Spinal cord (tissue), 10 donors: ENCODE results near the gene KISS1R. TPM values are rescaled to one million over a fixed set of nuclear protein-coding genes. Genes with fewer than 3 reads are reported as not detected.
A peak's percentile ranks its signal among the peaks of the same experiment; 100 is the strongest.
"Not testable (repeated sequence)": the region's sequence is repeated elsewhere in the genome, so short reads cannot be mapped to it uniquely, and the experiment has no call there.

Experiments used
- DNase-seq, 6 donors: peaks; one replicate each; pipeline versions ENCODE4 v3.0.0 to v3.0.0-alpha.2; 2013 to 2015; ENCODE audit warnings: low spot score in 6 of 6, low read depth in 4 of 6
- H3K27ac ChIP-seq: one replicate; pipeline ENCODE4 v1.5.1; 2013; ENCODE audit warnings: low read depth, low read length, control low read depth
- H3K27me3 ChIP-seq: one replicate; pipeline ENCODE4 v1.6.1; 2013; ENCODE audit warnings: low read length; ENCODE audit not compliant: control insufficient read depth, insufficient read depth
- H3K36me3 ChIP-seq: one replicate; pipeline ENCODE4 v1.6.1; 2013; ENCODE audit warnings: low read length; ENCODE audit not compliant: control insufficient read depth, insufficient read depth
- H3K4me1 ChIP-seq: one replicate; pipeline ENCODE4 v1.6.1; 2013; ENCODE audit warnings: low read length; ENCODE audit not compliant: control insufficient read depth, insufficient read depth
- H3K4me3 ChIP-seq: one replicate; pipeline ENCODE4 v1.5.1; 2013; ENCODE audit warnings: low read depth, low read length, control low read depth
- H3K9me3 ChIP-seq: one replicate; pipeline ENCODE4 v1.6.1; 2013; ENCODE audit warnings: low read length; ENCODE audit not compliant: control insufficient read depth, insufficient read depth
- WGBS: methylation state at CpG from one replicate; pipeline ENCODE4 v1.1.5; 2013; ENCODE audit warnings: missing lambda C conversion rate; ENCODE audit not compliant: insufficient coverage; 5-methylcytosine and 5-hydroxymethylcytosine counted together
- polyA plus RNA-seq, 2 donors: library from polyadenylated mRNA; unstranded; fragments of 120-200 nt; gene quantifications; one replicate each; pipeline ENCODE4 v1.2.1, GENCODE V29; 2013; ENCODE audit not compliant: insufficient read length in 2 of 2
- total RNA-seq, 2 donors: library from RNA; depleted of rRNA in 1 of 2; stranded (reverse); fragments of 120-200 nt in 1 of 2; fragments of >200 nt in 1 of 2; gene quantifications; one replicate each; pipeline versions ENCODE4 v1.2.3 to v1.2.4, GENCODE V29; 2013 to 2014
- donor health status: healthy.

Gene KISS1R
- total and polyA plus RNA-seq, 4 donors = 0.50 to 2.7 (median 2.2) TPM

DNA sequence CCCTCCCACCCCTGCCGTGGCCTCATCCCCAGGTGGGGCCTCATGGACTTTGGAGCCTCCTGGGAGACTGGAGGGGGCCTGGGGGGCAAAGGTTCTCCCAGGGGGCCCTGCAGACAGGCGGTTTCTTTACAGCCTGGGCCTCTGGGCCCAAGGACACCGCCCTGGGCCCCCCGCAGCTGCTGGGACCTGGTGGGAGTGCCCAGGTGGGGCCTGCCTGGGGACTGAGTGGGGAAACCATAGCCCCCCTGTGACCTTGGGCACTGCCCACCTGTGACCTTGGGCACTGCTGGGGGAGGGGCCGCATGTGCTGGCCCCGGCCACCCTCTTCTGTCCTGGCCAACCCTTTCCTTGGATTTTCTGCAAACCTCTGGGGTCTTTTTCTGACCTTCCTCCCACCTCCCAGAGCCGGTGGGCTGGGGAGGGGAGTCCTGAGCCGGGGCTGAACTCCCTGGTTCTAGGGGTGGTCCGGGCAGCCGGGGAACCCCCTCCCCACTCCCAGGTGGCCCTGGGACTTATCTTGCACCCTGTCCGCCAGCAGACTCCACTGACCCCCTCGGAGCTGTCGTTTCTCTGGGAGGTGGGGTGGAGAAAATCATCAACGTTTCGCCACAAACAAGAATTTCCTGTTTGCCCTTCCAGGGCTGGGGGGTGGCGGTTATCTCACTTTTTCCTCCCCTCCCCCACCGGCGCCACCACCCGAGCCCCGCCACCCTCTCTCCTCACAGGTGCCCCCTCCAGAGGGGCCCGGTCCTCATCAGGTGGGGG lies 35.7 kb downstream of the KISS1R start:
- H3K9me3 ChIP-seq = no peaks in the 10 kb centered on the region
- H3K27me3 ChIP-seq = no peaks in the 10 kb centered on the region
- no peak overlapping the region for H3K4me3 ChIP-seq
- peaks cover 37% of the 10 kb centered on the region for H3K36me3 ChIP-seq
- no peak for DNase-seq
- WGBS = 71% methylated on average over 3 of the region's 21 CpGs
- H3K4me1 ChIP-seq = peaks cover 56% of the 10 kb centered on the region
- H3K27ac ChIP-seq = no peak overlapping the region

DNA sequence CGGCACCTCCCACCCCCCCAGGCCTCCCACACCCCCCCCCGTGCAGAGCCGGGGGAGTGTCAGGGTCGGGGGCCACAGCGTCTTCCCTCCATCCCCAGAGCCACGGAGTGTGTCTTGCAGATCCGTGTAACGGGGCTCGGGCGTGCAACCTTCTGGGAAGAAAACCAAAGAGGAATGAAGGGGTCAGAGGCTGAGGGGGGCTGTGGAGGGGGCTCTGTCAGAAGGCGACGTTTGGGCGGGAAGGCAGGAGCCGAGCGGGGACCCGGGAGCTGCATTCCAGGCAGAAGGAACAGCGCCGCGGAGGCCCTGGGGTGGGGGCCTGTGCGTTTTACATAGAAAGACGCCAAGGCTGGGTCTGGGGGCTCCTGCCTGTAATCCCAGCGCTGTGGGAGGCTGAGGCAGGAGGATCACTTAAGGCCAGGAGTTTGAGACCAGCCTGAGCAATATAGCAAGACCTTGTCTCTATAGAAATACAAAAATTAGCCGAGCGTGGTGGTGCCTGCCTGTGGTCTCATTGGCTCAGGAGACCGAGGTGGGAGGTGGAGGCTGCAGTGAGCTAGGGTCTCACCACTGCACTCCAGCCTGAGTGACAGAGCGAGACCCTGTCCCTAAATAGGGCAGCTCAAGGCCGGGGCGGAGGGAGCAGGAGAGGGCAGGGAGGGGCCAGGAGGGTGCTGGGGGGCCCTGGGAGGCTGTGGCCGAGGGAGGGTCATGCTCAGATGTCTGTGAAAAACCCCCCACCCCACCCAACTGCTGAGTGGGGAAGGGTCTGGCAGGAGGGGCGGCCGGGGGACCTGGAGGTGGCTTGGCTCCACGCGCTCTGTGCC lies 36.5 kb downstream of the KISS1R start:
- DNase-seq = no peak
- 46% methylated on average over 19 of the region's 33 CpGs for WGBS
- peaks cover 31% of the 10 kb centered on the region for H3K36me3 ChIP-seq
- H3K4me1 ChIP-seq = peaks cover 56% of the 10 kb centered on the region
- H3K27me3 ChIP-seq = no peaks in the 10 kb centered on the region
- no peaks in the 10 kb centered on the region for H3K9me3 ChIP-seq
- H3K4me3 ChIP-seq = no peak overlapping the region
- H3K27ac ChIP-seq = no peak overlapping the region

DNA sequence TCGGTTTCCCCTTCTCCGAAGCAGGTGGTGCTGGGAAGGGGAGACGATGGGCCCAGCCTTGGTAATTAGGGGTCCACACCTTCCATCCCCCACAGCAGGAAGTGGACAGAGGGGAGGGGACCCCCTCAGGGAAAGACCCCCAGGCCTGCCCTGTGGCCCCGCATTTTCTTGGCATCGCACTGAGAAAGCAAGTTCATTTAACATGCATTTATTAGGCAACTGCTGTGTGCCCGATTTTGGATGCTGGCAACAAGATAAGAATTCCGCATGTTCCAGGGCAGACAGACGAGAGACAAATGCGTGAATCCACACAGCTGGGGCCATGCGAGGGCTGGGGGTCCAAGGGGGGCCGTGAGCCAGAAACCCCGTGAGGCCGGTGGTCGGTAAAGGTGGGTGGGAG lies 37.1 kb downstream of the KISS1R start:
- WGBS = 55% methylated on average over 11 of the region's 14 CpGs
- Histone ChIP-seq H3K36me3 (peaks cover 32% of the 10 kb centered on the region), H3K27me3 (no peaks in the 10 kb centered on the region), H3K4me1 (peaks cover 56% of the 10 kb centered on the region), H3K9me3 (no peaks in the 10 kb centered on the region), H3K4me3 (no peak overlapping the region), H3K27ac (no peak overlapping the region)
- DNase-seq = no peak

DNA sequence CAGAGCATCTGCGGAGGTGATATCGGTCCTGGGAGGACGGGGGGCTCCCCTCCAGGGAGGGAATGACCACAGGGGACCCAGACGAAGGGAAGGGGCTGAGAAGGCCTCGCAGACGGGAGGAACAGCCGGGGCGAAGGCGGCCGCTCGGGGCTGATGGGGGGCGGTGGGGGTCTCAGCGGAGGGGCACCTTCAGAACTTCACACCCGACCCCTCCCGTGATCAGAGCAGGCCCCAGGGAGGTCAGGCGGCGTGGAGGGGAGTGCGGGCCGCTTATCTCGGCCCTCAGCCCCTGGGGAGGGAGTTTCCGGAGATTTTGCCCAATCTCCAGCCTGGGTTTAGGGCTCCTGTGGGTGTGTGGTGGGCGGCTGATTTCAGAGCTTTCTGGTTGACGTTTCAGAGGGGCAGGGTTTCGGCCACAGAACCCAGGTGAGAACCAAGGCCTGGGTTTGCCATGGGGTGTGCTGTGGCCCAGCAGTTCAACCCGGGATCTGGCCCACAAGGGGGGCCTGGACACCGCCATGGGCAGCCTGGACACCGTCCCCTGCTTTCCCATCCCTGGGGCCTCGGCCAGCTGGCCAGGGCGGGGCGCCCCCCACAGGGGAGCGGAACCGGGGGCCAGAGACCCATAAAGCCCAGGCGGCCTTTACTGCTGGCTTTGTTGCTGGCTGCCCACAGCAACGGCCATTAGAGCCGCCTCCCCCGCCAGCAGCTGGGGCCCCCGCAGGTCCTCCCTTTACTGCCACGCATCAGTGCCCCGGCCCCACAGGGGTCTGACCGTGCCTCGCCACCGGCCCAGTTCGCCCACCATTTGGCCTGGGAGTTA lies 37.8 kb downstream of the KISS1R start:
- Histone ChIP-seq H3K4me3 (no peak overlapping the region), H3K36me3 (peaks cover 38% of the 10 kb centered on the region), H3K4me1 (peaks cover 56% of the 10 kb centered on the region), H3K9me3 (no peaks in the 10 kb centered on the region), H3K27me3 (no peaks in the 10 kb centered on the region), H3K27ac (no peak overlapping the region)
- 57% methylated on average over 40 of the region's 43 CpGs for WGBS
- no peak for DNase-seq

DNA sequence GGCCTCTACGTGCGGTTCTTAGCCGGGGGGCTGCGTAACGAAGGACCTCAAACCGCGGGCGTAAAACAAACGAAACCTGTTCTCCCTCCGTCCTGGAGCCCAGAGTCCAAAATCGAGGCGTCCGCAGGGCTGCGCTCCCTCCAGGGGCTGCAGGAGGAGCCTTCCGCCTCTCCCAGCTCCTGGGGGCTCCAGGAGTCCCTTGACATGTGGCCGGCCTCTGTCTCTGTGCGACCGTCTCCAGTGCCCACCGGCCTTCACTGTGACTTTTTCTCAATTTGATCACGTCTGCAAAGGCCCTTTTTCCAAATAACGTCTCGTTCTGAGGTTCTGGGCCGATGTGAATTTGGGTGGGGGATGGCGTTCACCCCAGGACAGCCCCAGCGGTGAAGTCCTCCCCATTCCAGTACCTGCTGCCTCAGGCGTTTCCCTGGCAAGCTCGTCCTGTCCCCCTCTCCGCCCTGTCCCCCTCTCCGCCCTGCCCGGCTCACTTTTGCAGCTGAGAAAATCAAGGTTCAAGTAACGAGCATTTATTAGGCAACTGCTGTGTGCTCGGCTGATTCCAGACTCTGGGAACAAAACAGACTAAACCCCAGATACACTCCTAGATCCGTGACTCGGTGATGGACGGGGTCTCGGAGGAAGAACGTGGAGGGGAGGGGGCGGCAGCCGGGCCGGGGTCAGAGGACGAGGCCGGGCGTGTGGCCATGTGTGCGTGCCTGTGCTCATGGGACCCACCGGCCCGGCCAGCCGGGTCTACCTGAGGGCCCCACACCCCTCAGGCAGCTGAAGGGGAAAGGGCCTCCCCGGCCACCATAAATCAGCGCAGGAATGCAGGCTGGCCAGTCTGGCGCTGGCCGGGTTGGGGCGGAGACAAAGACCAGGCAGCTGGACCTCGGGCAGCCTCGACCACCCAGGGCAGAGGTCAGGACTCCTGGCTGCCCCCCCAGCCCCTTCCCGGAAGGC lies 39.0 kb downstream of the KISS1R start:
- DNase-seq = no peak
- peaks cover 50% of the 10 kb centered on the region for H3K36me3 ChIP-seq
- peaks cover 58% of the 10 kb centered on the region for H3K4me1 ChIP-seq
- 62% methylated on average over 47 of the region's 55 CpGs for WGBS
- H3K9me3 ChIP-seq = no peaks in the 10 kb centered on the region
- no peaks in the 10 kb centered on the region for H3K27me3 ChIP-seq
- H3K4me3 ChIP-seq = no peak overlapping the region
- no peak overlapping the region for H3K27ac ChIP-seq

DNA sequence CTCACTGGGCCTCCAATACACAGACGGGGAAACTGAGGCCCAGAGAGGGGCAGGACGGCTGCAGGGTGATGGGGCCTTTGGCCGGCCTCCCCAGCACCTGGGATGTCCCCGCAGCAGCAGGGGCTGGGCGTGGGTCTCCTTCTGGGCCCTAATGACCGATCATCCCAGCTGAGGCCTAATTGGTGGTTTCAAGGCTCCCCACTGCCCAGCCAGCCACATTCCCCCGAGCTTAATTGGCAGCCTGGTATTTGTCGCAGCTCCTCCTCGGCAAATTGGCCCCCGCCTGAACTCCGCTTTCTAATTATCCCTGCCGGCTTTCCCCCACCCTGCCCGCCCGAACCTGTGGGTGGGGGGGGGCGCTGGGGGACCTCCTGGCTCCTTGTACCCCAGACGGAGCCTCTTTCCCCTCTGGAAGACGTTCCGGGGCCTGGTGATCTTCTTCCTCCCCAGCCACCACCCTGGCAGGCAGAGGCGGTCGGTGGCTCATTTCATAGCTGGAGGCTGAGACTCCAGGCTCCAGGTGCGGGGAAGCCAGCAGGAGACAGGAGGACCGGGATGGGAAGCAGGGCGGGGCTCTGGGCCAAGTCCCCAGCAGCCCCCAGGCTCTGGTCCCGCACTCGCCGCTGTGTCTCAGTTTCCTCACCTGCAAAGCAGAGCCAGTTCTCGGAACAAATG lies 39.8 kb downstream of the KISS1R start:
- Histone ChIP-seq H3K27me3 (no peaks in the 10 kb centered on the region), H3K4me3 (no peak overlapping the region), H3K27ac (no peak overlapping the region), H3K9me3 (no peaks in the 10 kb centered on the region), H3K36me3 (peaks cover 53% of the 10 kb centered on the region), H3K4me1 (peaks cover 55% of the 10 kb centered on the region)
- DNase-seq = peak in 1 of 6 donors; percentile 29
- WGBS = 41% methylated on average over 16 of the region's 27 CpGs

DNA sequence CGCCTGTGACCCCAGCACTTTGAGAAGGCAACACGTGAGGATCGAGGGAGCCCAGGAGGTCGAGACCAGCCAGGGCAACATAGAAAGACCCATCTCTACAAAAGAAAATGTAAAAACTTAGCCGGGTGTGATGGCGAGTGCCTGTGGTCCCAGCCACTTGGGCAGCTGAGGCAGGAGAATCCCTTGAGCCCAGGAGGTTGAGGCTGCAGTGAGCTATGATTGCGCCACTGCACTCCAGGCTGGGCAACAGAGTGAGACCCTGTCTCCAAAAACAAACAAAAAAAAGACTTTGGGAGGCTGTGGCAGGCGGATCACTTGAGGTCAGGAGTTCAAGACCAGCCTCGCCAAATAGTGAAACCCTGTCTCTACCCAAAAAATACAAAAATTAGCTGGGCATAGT lies 40.4 kb downstream of the KISS1R start:
- H3K27ac ChIP-seq, H3K27me3 ChIP-seq, H3K9me3 ChIP-seq, DNase-seq, H3K4me3 ChIP-seq: not testable (repeated sequence)
- Histone ChIP-seq H3K4me1 (peaks cover 50% of the 10 kb centered on the region), H3K36me3 (peaks cover 54% of the 10 kb centered on the region)
- 81% methylated on average over 4 of the region's 9 CpGs for WGBS

DNA sequence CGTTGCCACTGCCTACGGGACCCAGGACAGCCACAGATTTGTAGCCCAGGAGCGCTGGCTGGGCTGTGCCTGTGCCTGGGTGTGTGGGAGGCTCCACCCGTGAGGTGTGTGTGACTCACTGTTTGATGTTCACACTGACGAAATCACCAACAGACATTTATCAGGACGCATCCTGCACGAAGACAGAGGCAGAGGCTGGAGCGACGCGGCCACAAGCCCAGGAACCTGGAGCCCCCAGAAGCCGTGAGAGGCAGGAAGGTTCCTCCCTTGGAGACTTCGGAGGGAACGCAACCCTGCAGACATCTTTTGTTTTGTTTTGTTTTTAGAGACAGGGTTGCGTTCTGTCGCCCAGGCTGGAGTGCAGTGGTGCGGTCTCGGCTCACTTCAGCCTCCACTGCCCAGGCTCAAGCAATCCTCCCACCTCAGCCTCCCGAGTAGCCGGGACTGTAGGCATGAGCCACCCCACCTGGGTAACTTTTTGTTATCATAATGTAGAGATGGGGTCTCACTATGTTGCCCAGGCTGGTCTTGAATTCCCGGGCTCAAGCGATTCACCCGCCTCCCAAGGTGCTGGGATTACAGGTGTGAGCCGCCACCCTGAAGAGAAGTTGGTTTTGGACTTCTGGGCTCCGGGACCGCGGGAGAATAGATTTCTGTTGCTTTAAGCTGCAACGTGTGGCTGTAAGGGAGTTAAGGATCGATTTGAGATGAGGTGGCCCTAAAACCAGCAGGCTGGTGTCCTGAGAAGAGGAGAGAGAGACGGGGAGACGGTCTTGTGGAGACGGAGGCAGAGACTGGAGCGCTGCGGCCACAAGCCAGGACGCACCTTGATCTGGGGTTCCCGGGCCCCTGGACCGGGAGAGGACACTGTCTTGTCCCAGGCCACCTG lies 42.1 kb downstream of the KISS1R start:
- no peak overlapping the region for H3K27ac ChIP-seq
- H3K36me3 ChIP-seq = peaks cover 66% of the 10 kb centered on the region
- H3K4me3 ChIP-seq = no peak overlapping the region
- H3K4me1 ChIP-seq = peaks cover 34% of the 10 kb centered on the region
- H3K27me3 ChIP-seq = no peaks in the 10 kb centered on the region
- WGBS = 96% methylated on average over 27 of the region's 36 CpGs
- DNase-seq = no peak
- no peaks in the 10 kb centered on the region for H3K9me3 ChIP-seq
